Right renal cortex interstitium (tissue), 3 donors: Measurements from ENCODE around the gene ANKDD1B. TPM values are rescaled to one million over a fixed set of nuclear protein-coding genes. Genes with fewer than 3 reads are reported as not detected.
"Not testable (repeated sequence)": the region's sequence is repeated elsewhere in the genome, so short reads cannot be mapped to it uniquely, and the experiment has no call there.

Experiments
- DNase-seq, 3 donors: peaks; one replicate each; pipeline ENCODE4 v3.0.0-alpha.2; 2013; ENCODE audit warnings: low read depth in 3 of 3, low spot score in 2 of 3
- polyA plus RNA-seq, 3 donors: library from polyadenylated mRNA; unstranded; fragments of 120-200 nt; gene quantifications; one replicate each; pipeline ENCODE4 v1.2.1, GENCODE V29; 2013; ENCODE audit not compliant: insufficient read length in 3 of 3

ANKDD1B gene
- 1 to 10 TPM; 4.7 to 5.6 (median 5.2) TPM for polyA plus RNA-seq

GRCh38 chr5:75611311-75612225 lies at the start of gene ANKDD1B:
Gene ANKDD1B, plus strand, starts transcription at chr5:75611453. Its CDS starts 182 bp downstream, at chr5:75611635.
- peak in 1 of 3 donors; percentile 27 for DNase-seq

DNA sequence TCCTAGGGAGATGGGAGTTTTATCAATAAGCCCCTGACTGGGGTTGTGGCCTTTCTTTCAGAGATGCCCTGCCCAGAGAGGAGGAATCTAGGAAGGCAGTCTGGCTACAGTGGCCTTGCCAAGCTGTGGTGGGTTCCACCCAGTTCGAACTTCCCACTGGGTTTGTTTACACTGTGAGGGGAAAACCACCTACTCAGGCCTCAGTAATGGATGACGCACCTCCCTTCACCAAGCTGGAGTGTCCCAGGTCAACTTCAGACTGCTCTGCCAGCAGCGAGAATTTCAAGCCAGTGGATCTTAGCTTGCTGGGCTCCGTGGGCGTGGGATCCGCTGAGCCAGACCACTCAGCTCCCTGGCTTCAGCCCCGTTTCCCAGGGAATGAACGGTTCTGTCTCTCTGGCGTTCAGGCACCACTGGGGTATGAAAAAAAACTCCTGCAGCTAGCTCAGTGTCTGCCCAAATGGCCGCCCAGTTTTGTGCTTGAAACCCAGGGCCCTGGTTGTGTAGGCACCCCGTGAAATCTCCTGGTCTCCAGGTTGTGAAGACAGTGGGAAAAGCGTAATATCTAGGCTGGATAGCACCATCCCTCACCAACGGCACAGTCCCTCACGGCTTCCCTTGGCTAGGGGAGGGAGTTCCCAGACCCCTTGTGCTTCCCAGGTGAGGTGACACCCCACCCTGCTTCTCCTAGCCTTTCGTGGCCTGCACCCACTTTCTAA lies 45.1 kb upstream of the ANKDD1B start:
- DNase-seq, result not testable (repeated sequence)

DNA sequence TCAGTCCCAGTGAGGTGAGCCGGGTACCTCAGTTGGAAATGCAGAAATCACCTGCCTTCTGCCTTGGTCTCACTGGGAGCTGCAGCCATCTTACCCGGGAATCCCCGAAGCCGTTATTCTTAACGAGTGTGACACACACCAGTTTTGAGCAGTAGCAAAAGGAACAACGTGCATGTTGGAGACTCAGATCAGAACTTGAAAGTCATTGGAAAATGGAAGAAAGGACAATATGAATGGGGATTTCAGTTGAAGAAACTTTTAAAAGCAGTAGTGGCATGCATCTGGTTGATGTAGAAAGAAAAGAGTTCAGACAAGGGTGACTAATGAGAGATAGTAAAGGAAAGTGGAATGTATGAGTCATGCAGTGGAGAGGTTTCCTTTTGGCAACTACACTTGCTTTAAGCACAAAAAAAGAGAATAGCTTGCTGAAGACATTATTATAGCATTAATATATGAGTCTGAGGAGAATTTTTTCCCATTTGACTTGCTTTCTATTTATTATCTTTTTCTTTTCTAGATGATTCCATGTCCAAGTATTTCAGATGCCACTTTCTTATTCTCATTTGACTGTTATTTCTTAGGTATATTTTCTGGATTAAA lies 44.4 kb upstream of the ANKDD1B start:
- no peak for DNase-seq

DNA sequence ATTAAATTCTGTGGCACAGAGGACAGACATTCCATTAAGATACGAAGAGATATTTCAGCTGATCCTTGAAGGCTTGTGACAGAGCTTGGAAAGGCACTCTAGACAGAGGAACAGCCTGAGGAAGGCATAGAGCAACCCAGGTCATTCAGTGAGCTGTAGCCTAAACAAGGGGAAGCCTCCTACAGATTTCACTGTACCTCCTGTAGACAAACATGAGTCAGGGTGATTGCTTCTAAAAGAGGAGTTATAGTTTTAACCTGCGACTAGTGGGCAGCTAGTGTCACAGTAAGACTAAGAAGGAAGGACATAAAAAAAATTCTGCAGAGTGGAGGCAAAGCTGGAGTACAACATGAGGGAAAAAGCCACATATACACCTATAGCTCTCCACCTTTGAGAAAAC lies 43.5 kb upstream of the ANKDD1B start:
- no peak for DNase-seq

DNA sequence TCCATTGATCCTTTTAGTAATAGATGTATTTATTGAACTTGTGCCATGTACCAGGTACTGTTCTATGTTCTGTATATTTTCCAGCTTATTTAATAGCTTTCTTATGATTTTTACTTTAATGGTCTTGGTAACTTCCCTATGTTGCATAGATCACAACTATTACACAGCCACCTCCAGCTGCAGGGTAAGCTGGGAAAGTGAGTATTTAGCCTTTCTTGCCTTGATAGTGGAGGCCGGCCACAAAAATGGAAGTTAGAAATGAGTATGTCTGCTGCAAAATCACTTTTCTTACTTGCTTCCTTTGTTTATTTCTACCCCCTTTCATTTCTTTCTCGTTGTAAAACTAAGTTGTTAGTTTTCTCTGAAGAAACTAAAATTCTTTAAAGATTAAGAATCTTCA lies 43.1 kb upstream of the ANKDD1B start:
- no peak for DNase-seq

GRCh38 chr5:75571547-75571946 lies 39.7 kb upstream of the ANKDD1B start:
- no peak for DNase-seq

GRCh38 chr5:75574791-75575190 lies 36.5 kb upstream of the ANKDD1B start:
- DNase-seq, result no peak

- not testable (repeated sequence) for DNase-seq
Observed at GRCh38 chr5:75578280-75578679, 33.0 kb upstream of the ANKDD1B start.

DNA sequence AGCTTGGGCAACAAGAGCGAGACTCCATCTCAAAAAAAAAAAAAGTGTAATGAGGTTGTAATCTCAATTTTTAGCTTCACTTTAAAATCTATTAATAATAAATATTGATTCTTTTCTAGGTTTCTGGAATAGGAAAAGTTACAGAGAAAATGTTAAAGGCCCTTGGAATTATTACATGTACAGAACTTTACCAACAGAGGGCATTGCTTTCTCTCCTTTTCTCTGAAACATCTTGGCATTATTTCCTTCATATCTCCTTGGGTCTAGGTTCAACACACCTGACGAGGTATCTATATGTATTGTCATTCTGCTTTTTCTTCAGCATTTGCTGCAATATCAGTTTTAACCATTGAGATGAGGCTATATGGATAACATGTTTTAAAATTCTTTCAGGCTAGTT lies 26.6 kb upstream of the ANKDD1B start:
- DNase-seq, result no peak

GRCh38 chr5:75588666-75589065 lies 22.6 kb upstream of the ANKDD1B start:
- no peak for DNase-seq

- no peak for DNase-seq
Observed at GRCh38 chr5:75600535-75600934, 10.7 kb upstream of the ANKDD1B start.

GRCh38 chr5:75601567-75601966 lies 9.7 kb upstream of the ANKDD1B start:
- no peak for DNase-seq

DNA sequence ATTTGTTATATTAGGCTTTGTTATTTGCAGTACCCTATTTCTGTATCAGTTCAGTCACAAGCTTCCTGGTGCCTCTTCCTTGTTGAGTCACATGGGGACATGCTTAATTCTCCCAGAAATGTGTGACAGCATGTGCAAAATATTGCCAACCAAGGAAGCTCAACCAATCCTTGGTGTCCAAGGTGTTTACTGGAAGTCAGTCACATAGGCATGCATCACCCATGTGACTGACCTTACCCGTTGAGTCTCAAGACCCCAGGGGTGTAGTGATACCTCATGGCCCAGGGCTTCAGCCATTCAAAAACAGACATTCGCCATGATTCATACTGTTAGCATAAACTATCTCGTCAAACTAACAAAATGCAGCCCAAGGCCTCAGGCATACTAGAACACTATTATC lies 9.3 kb upstream of the ANKDD1B start:
- DNase-seq, result no peak

GRCh38 chr5:75603371-75603770 lies 7.9 kb upstream of the ANKDD1B start:
- peak in 1 of 3 donors; percentile 14 for DNase-seq

GRCh38 chr5:75603821-75604220 lies 7.4 kb upstream of the ANKDD1B start:
- no peak for DNase-seq

- not testable (repeated sequence) for DNase-seq
Observed at GRCh38 chr5:75607341-75607740, 3.9 kb upstream of the ANKDD1B start.

DNA sequence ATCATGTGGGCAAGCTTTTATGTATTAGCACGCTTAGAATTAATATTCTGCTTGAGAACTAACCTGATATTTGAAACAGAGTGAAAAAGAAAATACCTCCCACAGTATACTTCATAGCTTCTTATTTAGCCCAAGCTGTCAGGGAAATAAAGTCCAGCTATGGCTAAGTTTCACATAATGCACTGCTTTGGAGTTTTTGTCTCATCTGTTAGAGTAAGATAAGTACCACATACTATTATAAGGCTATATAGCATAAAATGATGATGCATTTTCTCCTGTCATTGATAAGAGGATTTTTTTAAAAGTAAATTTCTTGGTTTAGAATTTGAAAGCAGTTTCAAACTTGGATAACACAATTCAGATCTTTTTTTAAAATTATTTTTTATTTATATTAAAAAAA lies 2.4 kb upstream of the ANKDD1B start:
- no peak for DNase-seq

- DNase-seq, result no peak
Observed at GRCh38 chr5:75610201-75610600, 1.1 kb upstream of the ANKDD1B start.

DNA sequence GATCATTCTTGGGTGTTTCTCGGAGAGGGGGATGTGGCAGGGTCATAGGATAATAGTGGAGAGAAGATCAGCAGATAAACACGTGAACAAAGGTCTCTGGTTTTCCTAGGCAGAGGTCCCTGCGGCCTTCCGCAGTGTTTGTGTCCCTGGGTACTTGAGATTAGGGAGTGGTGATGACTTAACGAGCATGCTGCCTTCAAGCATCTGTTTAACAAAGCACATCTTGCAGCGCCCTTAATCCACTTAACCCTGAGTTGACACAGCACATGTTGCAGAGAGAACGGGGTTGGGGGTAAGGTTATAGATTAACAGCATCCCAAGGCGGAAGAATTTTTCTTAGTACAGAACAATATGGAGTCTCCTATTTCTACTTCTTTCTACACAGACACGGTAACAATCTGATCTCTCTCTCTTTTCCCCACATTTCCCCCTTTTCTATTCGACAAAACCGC lies 368 bp upstream of the ANKDD1B start:
- not testable (repeated sequence) for DNase-seq

- peak in 1 of 3 donors; percentile 36 for DNase-seq
Observed at GRCh38 chr5:75612226-75612569, 945 bp downstream of the ANKDD1B start.

- DNase-seq, result no peak
Observed at GRCh38 chr5:75612901-75613300, 1.6 kb downstream of the ANKDD1B start.
